PC-3 (cell line): Measurements from ENCODE around the gene SLC9A3.

Experiments
- CTCF ChIP-seq: fragments of 300-600 bp; sonication (generic); conservative IDR thresholded peaks from 2 replicates; pipeline ENCODE4 v1.5.1; 2017; ENCODE audit warnings: antibody characterized with exemption, low read depth, mild to moderate bottlenecking, low read length
- EZH2 ChIP-seq: fragments of 300-600 bp; sonication (generic); IDR thresholded peaks from one replicate; pipeline ENCODE4 v1.6.1; 2017; ENCODE audit warnings: antibody characterized with exemption, mild to moderate bottlenecking, low read length; ENCODE audit not compliant: unreplicated experiment

- TF ChIP-seq EZH2 (no peak), CTCF (no peak)
Measured at GRCh38 chr5:460273-460625, 64.0 kb downstream of the SLC9A3 start.
